Neutrophil (primary cell): ENCODE results near the gene PRSS33.

Experiments
- H3K27ac ChIP-seq: fragments of 200-600 bp; sonication (generic); 2 replicates; pipeline ENCODE4 v1.5.1; 2016; ENCODE audit warnings: mild to moderate bottlenecking, moderate library complexity
- H3K27me3 ChIP-seq: fragments of 200-600 bp; sonication (generic); 2 replicates; pipeline ENCODE4 v1.6.0; 2016; ENCODE audit warnings: mild to moderate bottlenecking
- H3K36me3 ChIP-seq: fragments of 200-600 bp; sonication (generic); 2 replicates; pipeline ENCODE4 v1.5.1; 2017
- H3K4me1 ChIP-seq, 2 experiments: fragments of 200-600 bp in 1 of 2; sonication (generic) in 1 of 2; 1 replicate in 1 of 2; 2 replicates in 1 of 2; pipeline versions ENCODE4 v1.5.1 to v1.6.1; 2013 to 2016; ENCODE audit warnings: low read depth in 1 of 2, low read length in 1 of 2, mild to moderate bottlenecking in 1 of 2, moderate library complexity in 1 of 2; ENCODE audit not compliant: control insufficient read depth in 1 of 2, insufficient read depth in 1 of 2
- H3K4me3 ChIP-seq, 2 experiments: fragments of 200-600 bp in 1 of 2; sonication (generic) in 1 of 2; 1 replicate in 1 of 2; 2 replicates in 1 of 2; pipeline ENCODE4 v1.5.1; 2013 to 2016; ENCODE audit warnings: low read depth in 1 of 2, low read length in 1 of 2, mild to moderate bottlenecking in 1 of 2, moderate library complexity in 1 of 2
- H3K9me3 ChIP-seq: fragments of 200-600 bp; sonication (generic); 2 replicates; pipeline ENCODE4 v1.5.1; 2016
- TF ChIP-seq, protein P1 (sequence below): fragments of 200-600 bp; sonication (generic); IDR thresholded peaks from 2 replicates; pipeline ENCODE4 v1.5.1; 2016; ENCODE audit warnings: antibody characterized with exemption

PRSS33 gene

DNA sequence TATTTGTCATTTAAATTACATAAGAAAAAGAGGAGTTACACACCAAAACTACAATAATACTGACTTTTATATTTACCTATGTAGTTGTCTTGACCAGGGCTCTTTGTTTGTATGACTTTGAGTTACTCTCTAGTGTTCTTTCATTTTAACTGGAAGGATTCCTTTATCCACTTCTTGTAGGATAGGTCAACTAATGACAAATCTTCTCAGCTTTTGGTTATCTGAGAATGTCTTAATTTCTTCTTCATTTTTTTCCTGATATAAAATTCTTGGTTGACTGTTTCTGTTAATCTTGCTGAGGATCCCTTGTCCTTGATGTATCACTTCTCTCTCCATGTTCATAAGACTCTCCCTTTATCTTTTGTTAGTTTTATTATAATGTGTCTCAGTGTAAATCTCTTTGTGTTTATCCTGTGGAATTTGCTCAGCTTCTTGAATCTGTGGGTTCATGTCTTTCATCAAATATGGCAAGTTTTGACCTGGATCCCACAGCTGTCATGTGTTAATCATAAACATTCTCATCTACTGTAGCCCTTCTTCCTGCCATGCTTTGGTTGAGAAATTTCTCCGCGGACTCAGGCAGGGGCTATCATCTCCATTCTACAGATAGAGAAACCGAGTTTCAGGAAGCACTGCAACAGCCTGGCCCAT is 16.3 kb upstream of the PRSS33 start:
- peaks cover 29% of the 10 kb centered on the region for H3K27me3 ChIP-seq
- TF ChIP-seq, protein P1, sequence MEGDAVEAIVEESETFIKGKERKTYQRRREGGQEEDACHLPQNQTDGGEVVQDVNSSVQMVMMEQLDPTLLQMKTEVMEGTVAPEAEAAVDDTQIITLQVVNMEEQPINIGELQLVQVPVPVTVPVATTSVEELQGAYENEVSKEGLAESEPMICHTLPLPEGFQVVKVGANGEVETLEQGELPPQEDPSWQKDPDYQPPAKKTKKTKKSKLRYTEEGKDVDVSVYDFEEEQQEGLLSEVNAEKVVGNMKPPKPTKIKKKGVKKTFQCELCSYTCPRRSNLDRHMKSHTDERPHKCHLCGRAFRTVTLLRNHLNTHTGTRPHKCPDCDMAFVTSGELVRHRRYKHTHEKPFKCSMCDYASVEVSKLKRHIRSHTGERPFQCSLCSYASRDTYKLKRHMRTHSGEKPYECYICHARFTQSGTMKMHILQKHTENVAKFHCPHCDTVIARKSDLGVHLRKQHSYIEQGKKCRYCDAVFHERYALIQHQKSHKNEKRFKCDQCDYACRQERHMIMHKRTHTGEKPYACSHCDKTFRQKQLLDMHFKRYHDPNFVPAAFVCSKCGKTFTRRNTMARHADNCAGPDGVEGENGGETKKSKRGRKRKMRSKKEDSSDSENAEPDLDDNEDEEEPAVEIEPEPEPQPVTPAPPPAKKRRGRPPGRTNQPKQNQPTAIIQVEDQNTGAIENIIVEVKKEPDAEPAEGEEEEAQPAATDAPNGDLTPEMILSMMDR: no peak
- H3K9me3 ChIP-seq: no peaks in the 10 kb centered on the region
- H3K36me3 ChIP-seq: no peaks in the 10 kb centered on the region
- H3K4me1 ChIP-seq: no peaks in the 10 kb centered on the region
- no peak overlapping the region for H3K27ac ChIP-seq
- no peak overlapping the region for H3K4me3 ChIP-seq

DNA sequence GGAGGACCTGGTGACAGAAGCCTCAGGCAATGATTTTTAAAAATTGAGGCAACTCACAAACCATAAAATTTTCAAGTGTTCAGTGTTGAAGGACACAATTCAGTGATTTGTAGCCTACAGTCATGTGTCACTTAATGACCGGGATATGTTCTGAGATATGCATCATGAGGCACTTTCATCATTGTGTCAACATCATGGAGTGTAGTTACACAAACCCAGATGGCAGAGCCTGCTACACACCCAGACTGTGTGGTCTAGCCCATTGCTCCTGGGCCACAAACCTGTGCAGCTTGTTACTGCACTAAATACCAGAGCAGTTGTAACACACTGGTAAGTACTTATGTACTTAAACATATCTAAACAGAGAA is 12.5 kb upstream of the PRSS33 start:
- H3K4me1 ChIP-seq: peaks cover 5 to 8% of the 10 kb centered on the region in 2 experiments
- H3K27me3 ChIP-seq: peaks cover 16% of the 10 kb centered on the region
- H3K36me3 ChIP-seq: no peaks in the 10 kb centered on the region
- no peak overlapping the region for H3K4me3 ChIP-seq
- TF ChIP-seq, protein P1: no peak
- H3K9me3 ChIP-seq: no peaks in the 10 kb centered on the region
- no peak overlapping the region for H3K27ac ChIP-seq

DNA sequence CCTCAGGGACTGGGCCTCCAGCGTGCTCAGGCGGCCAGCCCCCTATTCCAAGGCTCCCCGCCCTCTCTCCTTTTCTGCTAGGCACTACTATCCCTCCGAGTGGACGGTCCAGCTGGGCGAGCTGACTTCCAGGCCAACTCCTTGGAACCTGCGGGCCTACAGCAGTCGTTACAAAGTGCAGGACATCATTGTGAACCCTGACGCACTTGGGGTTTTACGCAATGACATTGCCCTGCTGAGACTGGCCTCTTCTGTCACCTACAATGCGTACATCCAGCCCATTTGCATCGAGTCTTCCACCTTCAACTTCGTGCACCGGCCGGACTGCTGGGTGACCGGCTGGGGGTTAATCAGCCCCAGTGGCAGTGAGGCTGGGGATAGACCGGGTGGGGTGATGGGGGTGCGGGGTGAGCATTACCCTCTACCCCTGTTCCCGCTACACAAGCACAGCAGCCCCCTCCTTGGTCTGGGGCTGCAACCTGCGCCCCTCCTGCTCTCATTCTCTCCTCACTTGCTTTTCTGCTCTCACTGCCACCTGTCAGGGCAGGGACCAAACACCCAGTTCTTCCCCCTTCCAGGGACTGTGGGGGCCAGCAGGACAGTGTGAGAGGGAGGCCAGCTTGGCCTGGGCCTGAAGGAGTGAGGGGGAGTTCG is 12.0 kb upstream of the PRSS33 start:
- Histone ChIP-seq H3K4me3 (no peak overlapping the region), H3K27me3 (peaks cover 14% of the 10 kb centered on the region), H3K4me1 (peaks cover 10 to 13% of the 10 kb centered on the region in 2 experiments), H3K9me3 (no peaks in the 10 kb centered on the region), H3K36me3 (no peaks in the 10 kb centered on the region), H3K27ac (no peak overlapping the region)
- TF ChIP-seq, protein P1: no peak

DNA sequence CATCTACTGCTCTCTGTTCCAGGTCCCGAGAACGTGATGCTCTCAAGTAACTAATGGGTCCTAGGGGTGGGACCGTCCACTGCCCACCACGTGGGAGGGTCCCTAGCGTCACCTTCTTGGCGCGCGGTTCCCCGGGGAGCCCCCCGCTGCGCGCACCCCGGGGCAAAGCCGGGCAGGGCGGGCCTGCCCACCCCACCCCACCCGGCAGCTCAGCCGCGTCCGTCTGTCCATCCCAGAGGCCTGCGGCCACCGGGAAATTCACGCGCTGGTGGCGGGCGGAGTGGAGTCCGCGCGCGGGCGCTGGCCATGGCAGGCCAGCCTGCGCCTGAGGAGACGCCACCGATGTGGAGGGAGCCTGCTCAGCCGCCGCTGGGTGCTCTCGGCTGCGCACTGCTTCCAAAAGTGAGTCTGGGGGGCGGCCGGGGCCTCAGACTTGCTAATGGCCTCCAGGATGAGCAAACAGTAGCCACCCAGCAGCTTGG is 11.4 kb upstream of the PRSS33 start:
- Histone ChIP-seq H3K27ac (no peak overlapping the region), H3K36me3 (no peaks in the 10 kb centered on the region), H3K27me3 (peaks cover 9% of the 10 kb centered on the region), H3K9me3 (no peaks in the 10 kb centered on the region), H3K4me3 (no peak overlapping the region), H3K4me1 (peaks cover 16 to 19% of the 10 kb centered on the region in 2 experiments)
- TF ChIP-seq, protein P1: no peak

DNA sequence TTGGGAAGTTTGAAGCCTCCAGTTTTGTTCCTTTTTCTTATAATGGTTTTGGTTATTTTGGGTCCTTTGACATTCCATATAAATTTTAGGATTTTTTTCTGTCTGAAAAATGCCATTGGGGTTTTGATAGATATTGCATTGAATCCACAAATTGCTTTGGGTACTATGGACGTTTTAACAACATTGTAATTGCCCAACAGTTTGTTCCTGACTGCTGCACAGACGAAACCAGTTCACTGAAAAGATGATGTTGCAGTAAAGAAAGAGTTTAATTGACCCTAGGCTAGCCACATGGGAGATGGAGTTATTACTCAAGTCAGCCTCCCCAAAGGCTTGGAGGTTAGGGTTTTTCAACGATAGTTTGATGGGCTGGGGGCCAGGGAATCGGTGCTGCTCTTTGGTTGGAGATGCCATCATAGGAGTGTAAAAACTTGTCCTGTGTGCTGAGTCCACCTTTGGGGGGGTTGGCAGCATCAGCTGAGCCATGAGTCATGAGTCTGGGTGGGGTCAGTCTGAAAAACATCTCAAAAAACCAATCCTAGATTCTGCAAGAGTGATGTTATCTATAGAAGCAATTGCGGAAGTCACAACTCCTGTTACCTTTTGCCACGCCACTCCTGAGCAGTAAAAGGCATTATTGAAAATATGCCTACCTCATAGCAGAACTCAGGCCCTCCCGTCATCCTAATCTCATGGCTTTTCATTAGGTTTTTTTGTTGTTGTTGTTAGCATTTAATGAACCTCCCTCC is 8.2 kb upstream of the PRSS33 start:
- TF ChIP-seq, protein P1: no peak

More for the DNA sequence above, 8.2 kb upstream of the PRSS33 start:
- Histone ChIP-seq H3K36me3 (no peaks in the 10 kb centered on the region), H3K9me3 (no peaks in the 10 kb centered on the region), H3K4me3 (no peak overlapping the region), H3K4me1 (peaks cover 27 to 30% of the 10 kb centered on the region in 2 experiments), H3K27me3 (peaks cover 17% of the 10 kb centered on the region), H3K27ac (no peak overlapping the region)
